ENCODE data around the gene PLSCR5. TPM values are rescaled to one million over a fixed set of nuclear protein-coding genes. Genes with fewer than 3 reads are reported as not detected.

PLSCR5 gene
- total and polyA plus RNA-seq, 2 donors (not counting 3 experiments of a cell fraction or from before 2014, with no cell fraction given): not detected

DNA sequence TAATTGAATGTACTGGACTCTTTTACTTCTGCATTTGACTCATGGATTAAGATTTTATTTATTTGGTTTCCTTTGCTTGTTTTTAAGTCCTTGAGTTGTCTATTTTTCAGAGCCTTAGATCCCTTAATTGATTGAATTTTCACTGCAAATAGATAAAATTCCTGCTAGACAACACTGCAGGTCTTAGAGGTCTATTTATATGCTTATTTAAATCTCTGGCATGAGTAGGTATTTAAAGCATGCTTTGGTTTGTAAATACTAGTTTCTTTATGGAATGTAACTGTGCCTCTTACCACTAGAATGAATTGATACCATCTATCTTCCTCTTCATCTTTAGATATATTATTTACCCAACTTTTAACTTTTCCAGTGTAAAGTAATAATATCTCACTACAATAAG, 20.0 kb downstream of the PLSCR5 start:
- no peak for TF ChIP-seq GATA2 (IDR thresholded peaks at IDR 0.05; ENCODE audit: insufficient read depth, insufficient read length, low read depth, low read length)
- TF ChIP-seq MYC (IDR thresholded peaks at IDR 0.05; ENCODE audit: low read depth, low read length): no peak
- no peak for TF ChIP-seq FOS (IDR thresholded peaks at IDR 0.05; ENCODE audit: borderline replicate concordance, insufficient read depth, low read length)
- TF ChIP-seq JUN (IDR thresholded peaks at IDR 0.05; ENCODE audit: borderline replicate concordance, insufficient read depth, insufficient read length, low read depth): no peak
- no peak for TF ChIP-seq POLR2AphosphoS5 (IDR thresholded peaks at IDR 0.05; ENCODE audit: insufficient read depth, low read depth, low read length)
- TF ChIP-seq EZH2 (IDR thresholded peaks at IDR 0.05; ENCODE audit: borderline replicate concordance, low read depth, low read length, severe bottlenecking): no peak
- no peak for TF ChIP-seq POLR2A (IDR thresholded peaks at IDR 0.05; ENCODE audit: low read depth, low read length)
- TF ChIP-seq CTCF (IDR thresholded peaks at IDR 0.05; ENCODE audit: extremely low read depth in 1 of 2, insufficient read depth in 1 of 2, low read depth in 1 of 2, low read length in 2 of 2): no peak
- TF ChIP-seq, protein P1, sequence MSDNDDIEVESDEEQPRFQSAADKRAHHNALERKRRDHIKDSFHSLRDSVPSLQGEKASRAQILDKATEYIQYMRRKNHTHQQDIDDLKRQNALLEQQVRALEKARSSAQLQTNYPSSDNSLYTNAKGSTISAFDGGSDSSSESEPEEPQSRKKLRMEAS (IDR thresholded peaks at IDR 0.05; ENCODE audit: insufficient read depth, insufficient read length): no peak
- no peak overlapping the region for H3K9ac ChIP-seq (replicated peaks; ENCODE audit: extremely low read depth, insufficient read depth, low read length)
- no peaks in the 10 kb centered on the region for H3K79me2 ChIP-seq (ENCODE audit: control insufficient read depth, insufficient read depth, low read length)
- H3K4me1 ChIP-seq (ENCODE audit: control insufficient read depth, extremely low read depth, insufficient read depth, low read length): no peaks in the 10 kb centered on the region
- no peak overlapping the region for H2AFZ ChIP-seq (ENCODE audit: low read depth, low read length)
- H3K9me3 ChIP-seq (replicated peaks; ENCODE audit: control insufficient read depth, insufficient read depth, low read length): no peaks in the 10 kb centered on the region
- FAIRE-seq (no peak), DNase-seq (ENCODE audit: low read depth, low spot score) (no peak)
- H3K4me3 ChIP-seq (replicated peaks in 1 of 3; ENCODE audit: insufficient read depth in 1 of 3, low read depth in 1 of 3, low read length in 3 of 3): no peak overlapping the region
- no peaks in the 10 kb centered on the region for H3K27me3 ChIP-seq (ENCODE audit: control insufficient read depth in 2 of 2, insufficient read depth in 2 of 2, low read length in 2 of 2)
- dilution Hi-C loops (cut with MboI; ENCODE audit: extremely low pct_ligation_motif_present, low sequenced_read_pairs) (no loop called here), intact Hi-C loops (cut with micrococcal nuclease) (no loop called here)
- CTCF ChIA-PET: interaction anchor here (1.5 to 2.6 kb wide), 2 partner anchors 11 to 56 kb away, joined by 3 to 9 read pairs; no protein-coding TSS in a partner anchor
- H3K4me2 ChIP-seq (ENCODE audit: insufficient read depth, low read length): no peak overlapping the region
- H3K27ac ChIP-seq (ENCODE audit: insufficient read depth, low read depth, low read length): no peak overlapping the region
- no peaks in the 10 kb centered on the region for H4K20me1 ChIP-seq (replicated peaks; ENCODE audit: control insufficient read depth, extremely low read depth, insufficient read depth, low read length)
- POLR2A ChIA-PET: no interaction called here
- H3K36me3 ChIP-seq (ENCODE audit: control insufficient read depth in 2 of 2, extremely low read depth in 1 of 2, insufficient read depth in 2 of 2, low read length in 2 of 2): no peaks in the 10 kb centered on the region
- BruUV-seq (replicated peaks): no TSS peak
- H3K9me1 ChIP-seq (replicated peaks; ENCODE audit: control insufficient read depth, extremely low read depth, insufficient read depth, low read length): no peaks in the 10 kb centered on the region

Measured in endothelial cell of umbilical vein (primary cell).